CD4-positive, alpha-beta T cell (primary cell): Measurements from ENCODE around the gene FBXL17. TPM values are rescaled to one million over a fixed set of nuclear protein-coding genes. Genes with fewer than 3 reads are reported as not detected.
A peak's percentile ranks its signal among the peaks of the same experiment; 100 is the strongest.

Source experiments
- ATAC-seq: fragments of 200-7000 bp; cut with Tn5 transposase; one replicate; pipeline ENCODE4 v1.10.0; 2022; ENCODE audit warnings: mild to moderate bottlenecking; ENCODE audit not compliant: poor library complexity
- CTCF ChIA-PET: fragments of 350-600 bp; sonication (Branson Sonifier 250); formaldehyde crosslinking; loops from one replicate; lab custom pipeline; 2021; ENCODE audit warnings: antibody characterized with exemption, inconsistent platforms; lab: Charles Lee
- POLR2A ChIA-PET: fragments of 350-600 bp; sonication (Branson Sonifier 250); formaldehyde crosslinking; loops from one replicate; lab custom pipeline; 2021; ENCODE audit warnings: antibody characterized with exemption, inconsistent platforms; lab: Charles Lee
- DNase-seq, 14 experiments: peaks; one replicate each; pipeline ENCODE4 v3.0.0-alpha.2; 2013 to 2020; ENCODE audit warnings: mixed read lengths in 2 of 14
- H3K27ac ChIP-seq, 2 donors: one replicate each; pipeline versions ENCODE4 v1.5.1 to v1.7.0; 2013; ENCODE audit warnings: low read length in 2 of 2, low read depth in 1 of 2, mild to moderate bottlenecking in 1 of 2
- H3K27me3 ChIP-seq, 2 experiments: 1 replicate in 1 of 2; 2 replicates in 1 of 2; pipeline versions ENCODE4 v1.6.1 to v1.7.0; 2013; ENCODE audit warnings: low read length in 2 of 2, control low read depth in 1 of 2, mild to moderate bottlenecking in 1 of 2, moderate library complexity in 1 of 2; ENCODE audit not compliant: insufficient read depth in 2 of 2, control insufficient read depth in 1 of 2
- H3K36me3 ChIP-seq: one replicate; pipeline ENCODE4 v1.6.1; 2013; ENCODE audit warnings: low read length, control low read depth; ENCODE audit not compliant: insufficient read depth
- H3K4me1 ChIP-seq: one replicate; pipeline ENCODE4 v1.6.1; 2013; ENCODE audit warnings: low read length, control low read depth; ENCODE audit not compliant: insufficient read depth
- H3K4me3 ChIP-seq: one replicate; pipeline ENCODE4 v1.5.1; 2013; ENCODE audit warnings: mild to moderate bottlenecking, low read length, moderate library complexity
- H3K9me3 ChIP-seq, 2 experiments: 1 replicate in 1 of 2; 2 replicates in 1 of 2; pipeline versions ENCODE4 v1.6.1 to v1.7.0; 2013; ENCODE audit warnings: low read length in 2 of 2, mild to moderate bottlenecking in 2 of 2, control low read depth in 1 of 2, moderate library complexity in 1 of 2; ENCODE audit not compliant: control insufficient read depth in 1 of 2, insufficient read depth in 1 of 2
- H3K27ac Mint-ChIP-seq: one replicate; pipeline ENCODE4 v1.8.0; 2020; ENCODE audit warnings: mixed read lengths
- H3K27me3 Mint-ChIP-seq: one replicate; pipeline ENCODE4 v1.8.0; 2021; ENCODE audit warnings: mixed read lengths
- H3K36me3 Mint-ChIP-seq: one replicate; pipeline ENCODE4 v1.8.0; 2021; ENCODE audit warnings: low read depth, mixed read lengths
- H3K4me1 Mint-ChIP-seq: one replicate; pipeline ENCODE4 v1.8.0; 2021; ENCODE audit warnings: low read depth, mixed read lengths
- H3K4me3 Mint-ChIP-seq: one replicate; pipeline ENCODE4 v1.8.0; 2020; ENCODE audit warnings: mild to moderate bottlenecking, mixed read lengths
- H3K9me3 Mint-ChIP-seq: one replicate; pipeline ENCODE4 v1.8.0; 2020; ENCODE audit warnings: mixed read lengths
- intact Hi-C, 2 experiments: fragments of 100-400 bp; cut with DNase I in 1 of 2; cut with micrococcal nuclease in 1 of 2; formaldehyde crosslinking; loops; one replicate each; pipeline versions ENCODE4 v1.15.1 to v1.9.0; 2023 to 2025; cut with DNase I, micrococcal nuclease
- total RNA-seq, 174 experiments: library from RNA in 2 of 174; stranded (reverse) in 2 of 174; gene quantifications; one replicate each; pipeline ENCODE4 v1.2.3 and lab custom pipeline; 2021 to 2026
- TF ChIP-seq, protein P1 (sequence below): fragments of 200-600 bp; IDR thresholded peaks from one replicate; pipeline ENCODE4 v1.8.0; 2022; ENCODE audit warnings: antibody characterized with exemption, mild to moderate bottlenecking

Gene FBXL17
- total RNA-seq, 2 experiments from 2014 or later, result 17.9 to 21.1 TPM

DNA sequence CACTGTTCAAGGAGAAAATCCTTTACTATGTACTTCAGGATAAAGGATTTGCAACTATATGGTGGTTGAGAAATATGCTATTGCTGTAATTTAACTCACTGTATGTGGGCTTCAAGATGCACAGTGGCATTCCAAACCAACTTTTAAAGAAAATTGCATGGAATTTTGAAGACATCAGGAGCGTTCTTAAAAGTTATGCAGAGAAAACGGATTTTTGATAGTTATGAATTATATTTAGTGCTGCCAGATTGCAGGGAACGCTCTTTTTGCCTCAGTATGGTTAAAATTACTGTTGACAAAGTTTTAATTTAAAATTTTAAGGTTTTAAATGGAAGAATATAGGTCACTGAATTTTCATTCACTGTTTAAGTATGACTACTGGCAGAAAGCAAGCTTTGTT is 375.1 kb downstream of the FBXL17 start:
- Histone ChIP-seq H3K27ac (no peak overlapping the region), H3K4me3 (no peak overlapping the region), H3K36me3 (no peaks in the 10 kb centered on the region), H3K9me3 (no peaks in the 10 kb centered on the region), H3K27me3 (no peaks in the 10 kb centered on the region), H3K4me1 (no peaks in the 10 kb centered on the region)
- CTCF ChIA-PET, result no interaction called here
- DNase-seq (no peak), ATAC-seq (no peak)
- TF ChIP-seq, protein P1, sequence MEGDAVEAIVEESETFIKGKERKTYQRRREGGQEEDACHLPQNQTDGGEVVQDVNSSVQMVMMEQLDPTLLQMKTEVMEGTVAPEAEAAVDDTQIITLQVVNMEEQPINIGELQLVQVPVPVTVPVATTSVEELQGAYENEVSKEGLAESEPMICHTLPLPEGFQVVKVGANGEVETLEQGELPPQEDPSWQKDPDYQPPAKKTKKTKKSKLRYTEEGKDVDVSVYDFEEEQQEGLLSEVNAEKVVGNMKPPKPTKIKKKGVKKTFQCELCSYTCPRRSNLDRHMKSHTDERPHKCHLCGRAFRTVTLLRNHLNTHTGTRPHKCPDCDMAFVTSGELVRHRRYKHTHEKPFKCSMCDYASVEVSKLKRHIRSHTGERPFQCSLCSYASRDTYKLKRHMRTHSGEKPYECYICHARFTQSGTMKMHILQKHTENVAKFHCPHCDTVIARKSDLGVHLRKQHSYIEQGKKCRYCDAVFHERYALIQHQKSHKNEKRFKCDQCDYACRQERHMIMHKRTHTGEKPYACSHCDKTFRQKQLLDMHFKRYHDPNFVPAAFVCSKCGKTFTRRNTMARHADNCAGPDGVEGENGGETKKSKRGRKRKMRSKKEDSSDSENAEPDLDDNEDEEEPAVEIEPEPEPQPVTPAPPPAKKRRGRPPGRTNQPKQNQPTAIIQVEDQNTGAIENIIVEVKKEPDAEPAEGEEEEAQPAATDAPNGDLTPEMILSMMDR, result no peak
- no peak overlapping the region for H3K4me3 Mint-ChIP-seq
- H3K9me3 Mint-ChIP-seq, result no peaks in the 10 kb centered on the region
- intact Hi-C loops, result no loop called here
- no peaks in the 10 kb centered on the region for H3K27me3 Mint-ChIP-seq
- no peak overlapping the region for H3K27ac Mint-ChIP-seq
- peaks cover 24% of the 10 kb centered on the region for H3K4me1 Mint-ChIP-seq
- H3K36me3 Mint-ChIP-seq, result no peaks in the 10 kb centered on the region
- POLR2A ChIA-PET, result no interaction called here

DNA sequence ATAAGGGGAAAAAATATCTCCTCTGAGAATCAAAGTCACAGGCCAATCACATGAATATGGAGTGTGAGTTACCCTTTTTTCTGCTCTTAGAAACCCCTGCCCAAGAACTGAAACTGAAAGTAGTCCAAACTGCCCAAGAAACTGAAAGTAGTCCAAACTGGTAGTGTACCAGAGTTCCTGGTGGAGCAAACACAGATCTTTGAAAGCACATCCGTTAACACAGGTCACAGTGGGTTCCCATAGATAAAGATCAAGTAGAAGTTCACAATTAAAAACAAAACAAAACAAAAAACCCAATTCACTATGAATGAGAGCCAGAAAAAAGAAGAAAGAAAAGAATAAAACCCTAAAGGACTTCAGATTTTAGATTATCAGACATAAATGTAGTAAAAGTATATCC is 378.7 kb downstream of the FBXL17 start:
- H3K27me3 ChIP-seq, result no peaks in the 10 kb centered on the region
- DNase-seq (peak in 3 of 14 experiments; percentile 21 to 70 (median 22)), ATAC-seq (no peak)
- Mint-ChIP-seq H3K36me3 (peaks cover 5% of the 10 kb centered on the region), H3K4me1 (peaks cover 24% of the 10 kb centered on the region), H3K9me3 (no peaks in the 10 kb centered on the region), H3K4me3 (no peak overlapping the region), H3K27ac (peak overlapping the region; percentile 14), H3K27me3 (no peaks in the 10 kb centered on the region)
- POLR2A ChIA-PET, result no interaction called here
- H3K4me1 ChIP-seq, result no peaks in the 10 kb centered on the region
- H3K4me3 ChIP-seq, result no peak overlapping the region
- no peak overlapping the region for H3K27ac ChIP-seq
- H3K36me3 ChIP-seq, result no peaks in the 10 kb centered on the region
- intact Hi-C loops, result no loop called here
- TF ChIP-seq, protein P1, result no peak
- H3K9me3 ChIP-seq, result no peaks in the 10 kb centered on the region
- CTCF ChIA-PET, result no interaction called here

DNA sequence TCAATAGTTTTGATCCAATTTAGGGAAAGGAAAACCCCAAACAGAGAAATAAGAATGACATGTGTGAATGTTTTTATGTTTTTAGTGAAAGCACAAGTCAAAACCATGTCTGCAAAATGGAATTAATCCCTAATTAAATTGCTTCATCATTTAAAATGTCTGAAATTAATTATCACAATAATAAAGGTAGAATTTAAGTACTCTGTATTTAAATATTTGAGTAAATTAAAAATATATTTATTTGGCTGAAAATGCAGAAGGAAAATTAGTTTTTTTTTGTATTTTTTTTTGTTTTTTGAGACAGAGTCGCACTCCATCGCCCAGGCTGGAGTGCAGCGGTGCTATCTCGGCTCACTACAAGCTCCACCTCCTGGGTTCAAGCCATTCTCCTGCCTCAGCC is 380.7 kb downstream of the FBXL17 start:
- ChIA-PET POLR2A (no interaction called here), CTCF (interaction anchor here (0.7 kb wide), 1 partner anchor 13 kb away, joined by 3 read pairs; no protein-coding TSS in a partner anchor)
- intact Hi-C loops, result no loop called here
- H3K4me3 Mint-ChIP-seq, result no peak overlapping the region
- no peak for DNase-seq
- Histone ChIP-seq H3K27me3 (no peaks in the 10 kb centered on the region), H3K36me3 (no peaks in the 10 kb centered on the region), H3K4me3 (no peak overlapping the region), H3K27ac (no peak overlapping the region), H3K4me1 (no peaks in the 10 kb centered on the region), H3K9me3 (no peaks in the 10 kb centered on the region)
- H3K9me3 Mint-ChIP-seq, result no peaks in the 10 kb centered on the region
- no peaks in the 10 kb centered on the region for H3K27me3 Mint-ChIP-seq
- ATAC-seq, result no peak
- TF ChIP-seq, protein P1, result no peak
- peaks cover 20% of the 10 kb centered on the region for H3K4me1 Mint-ChIP-seq
- peaks cover 13% of the 10 kb centered on the region for H3K36me3 Mint-ChIP-seq
- no peak overlapping the region for H3K27ac Mint-ChIP-seq
